Testis (tissue), 3 donors: ENCODE data around the gene SLC39A8. TPM values are rescaled to one million over a fixed set of nuclear protein-coding genes. Genes with fewer than 3 reads are reported as not detected.

Source experiments
- DNase-seq: peaks from one replicate; pipeline ENCODE4 v3.0.0-alpha.2; 2019
- H3K27ac ChIP-seq, 2 donors: fragments of 200-600 bp; sonication (generic); one replicate each; pipeline ENCODE4 v1.5.1; 2019
- H3K27me3 ChIP-seq: fragments of 200-600 bp; sonication (generic); one replicate; pipeline ENCODE4 v1.5.1; 2019
- H3K36me3 ChIP-seq: fragments of 200-600 bp; sonication (generic); one replicate; pipeline ENCODE4 v1.5.1; 2017; ENCODE audit warnings: low read depth; ENCODE audit errors: missing control alignments
- H3K4me1 ChIP-seq: fragments of 200-600 bp; sonication (generic); one replicate; pipeline ENCODE4 v1.5.1; 2019
- H3K4me3 ChIP-seq, 2 donors: fragments of 200-600 bp; sonication (generic); one replicate each; pipeline ENCODE4 v1.5.1; 2017 to 2019
- H3K9me3 ChIP-seq: fragments of 200-600 bp; sonication (generic); one replicate; pipeline ENCODE4 v1.5.1; 2017
- POLR2A ChIP-seq: fragments of 450-650 bp; IDR thresholded peaks from one replicate; pipeline ENCODE4 v1.6.1; 2017; ENCODE audit warnings: antibody characterized with exemption, mild to moderate bottlenecking, moderate library complexity
- intact Hi-C: fragments of 100-400 bp; cut with DNase I; formaldehyde crosslinking; loops from one replicate; pipeline ENCODE4 v1.15.1; 2023; ENCODE audit warnings: low total_unique reads
- polyA plus RNA-seq: library from polyadenylated mRNA; stranded (reverse); fragments of 350-450 nt; fragmentation: Illumina TruSeq; extraction: RNeasy Lipid Tissue Mini Kit (QIAGEN cat#74804); gene quantifications from one replicate; pipeline ENCODE4 v1.2.3, GENCODE V29; 2014; ENCODE audit warnings: low read depth, low replicate concordance; ENCODE audit not compliant: insufficient read depth
- small RNA-seq, 2 donors: library from RNA; depleted of rRNA; stranded (forward); fragments of <200 nt; gene quantifications; one replicate each; pipeline ENCODE3, GENCODE V24; 2016
- total RNA-seq, 2 donors: library from RNA; depleted of rRNA; stranded (reverse); fragments of >200 nt; gene quantifications; one replicate each; pipeline ENCODE4 v1.2.3, GENCODE V29; 2016
- TF ChIP-seq, protein P1 (sequence below), 3 experiments: fragments of 450-650 bp in 2 of 3; fragments of 200-600 bp in 1 of 3; sonication (generic) in 1 of 3; IDR thresholded peaks; one replicate each; pipeline ENCODE4 v1.5.1; 2016 to 2019; ENCODE audit warnings: antibody characterized with exemption in 3 of 3, mild to moderate bottlenecking in 2 of 3, moderate library complexity in 1 of 3

SLC39A8 gene
- total and polyA plus RNA-seq, 3 donors from 2014 or later: 4.5 to 5.8 (median 5.3) TPM

GRCh38 chr4:102213031-102213430 lies 132.3 kb downstream of the SLC39A8 start:
- H3K36me3 ChIP-seq: no peaks in the 10 kb centered on the region
- H3K9me3 ChIP-seq: no peaks in the 10 kb centered on the region
- intact Hi-C loops: no loop called here
- H3K4me1 ChIP-seq: no peaks in the 10 kb centered on the region
- no peaks in the 10 kb centered on the region for H3K27me3 ChIP-seq
- H3K4me3 ChIP-seq: no peak overlapping the region
- no peak overlapping the region for H3K27ac ChIP-seq
- DNase-seq: no peak
- no peak for TF ChIP-seq POLR2A
- TF ChIP-seq, protein P1, sequence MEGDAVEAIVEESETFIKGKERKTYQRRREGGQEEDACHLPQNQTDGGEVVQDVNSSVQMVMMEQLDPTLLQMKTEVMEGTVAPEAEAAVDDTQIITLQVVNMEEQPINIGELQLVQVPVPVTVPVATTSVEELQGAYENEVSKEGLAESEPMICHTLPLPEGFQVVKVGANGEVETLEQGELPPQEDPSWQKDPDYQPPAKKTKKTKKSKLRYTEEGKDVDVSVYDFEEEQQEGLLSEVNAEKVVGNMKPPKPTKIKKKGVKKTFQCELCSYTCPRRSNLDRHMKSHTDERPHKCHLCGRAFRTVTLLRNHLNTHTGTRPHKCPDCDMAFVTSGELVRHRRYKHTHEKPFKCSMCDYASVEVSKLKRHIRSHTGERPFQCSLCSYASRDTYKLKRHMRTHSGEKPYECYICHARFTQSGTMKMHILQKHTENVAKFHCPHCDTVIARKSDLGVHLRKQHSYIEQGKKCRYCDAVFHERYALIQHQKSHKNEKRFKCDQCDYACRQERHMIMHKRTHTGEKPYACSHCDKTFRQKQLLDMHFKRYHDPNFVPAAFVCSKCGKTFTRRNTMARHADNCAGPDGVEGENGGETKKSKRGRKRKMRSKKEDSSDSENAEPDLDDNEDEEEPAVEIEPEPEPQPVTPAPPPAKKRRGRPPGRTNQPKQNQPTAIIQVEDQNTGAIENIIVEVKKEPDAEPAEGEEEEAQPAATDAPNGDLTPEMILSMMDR (IDR thresholded peaks at IDR 0.05): no peak

Small RNA genes within 50 kb of the gene (small RNA-seq; reads per million reads assigned to genes)
- gene RN7SL728P: 0 reads per million in 2 donors

Other genes with a start within 250 kb of the SLC39A8 start
- gene NFKB1, start 155.9 kb upstream of the SLC39A8 start, total RNA-seq: 10 to 100 TPM; 24.6 to 27.4 TPM
- 22.2 TPM for gene NFKB1, start 155.9 kb upstream of the SLC39A8 start, polyA plus RNA-seq